NCI-H524 (cell line): ENCODE results near the gene TP53RK.

ENCODE experiments used
- DNase-seq, 2 experiments: peaks; one replicate each; lab custom pipeline; 2025; lab: John Stamatoyannopoulos, UW

TP53RK gene

DNA sequence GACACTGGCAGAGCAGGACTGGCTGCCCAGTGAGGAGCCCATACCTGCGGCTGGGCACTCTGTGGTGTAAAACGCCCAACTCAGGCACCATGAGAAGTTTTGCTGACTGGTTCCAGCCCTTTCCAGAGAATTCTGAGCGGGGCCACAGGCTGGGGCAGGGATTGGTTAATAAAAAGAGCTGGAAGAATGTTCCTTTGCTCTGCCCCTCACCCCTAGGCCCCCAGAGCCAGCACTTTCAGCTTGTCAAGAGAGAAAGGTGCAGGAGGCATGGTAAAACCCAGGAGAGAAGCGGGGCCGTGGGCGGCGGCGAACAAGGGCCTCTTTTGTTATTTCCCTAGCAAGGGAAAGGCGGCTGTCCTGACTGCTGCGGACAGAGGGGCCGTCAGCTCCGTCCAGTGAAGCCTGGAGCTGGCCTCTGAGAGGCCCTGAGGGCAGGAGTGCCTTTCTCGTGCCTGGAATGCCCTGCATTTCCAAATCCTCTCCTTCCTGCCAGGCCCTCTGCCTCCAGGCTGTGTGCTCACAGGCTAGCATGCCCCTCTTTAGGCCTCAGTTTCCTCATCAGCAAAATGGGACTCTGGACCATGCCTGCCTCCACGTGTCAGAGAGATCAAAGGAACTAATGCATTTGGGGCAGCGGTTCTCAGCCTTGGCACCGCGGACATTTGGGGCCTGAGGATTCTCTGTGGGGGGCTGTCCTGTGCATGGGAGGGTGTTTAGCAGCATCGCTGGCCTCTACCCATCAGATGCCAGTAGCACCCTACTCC, 50.9 kb downstream of the TP53RK start:
- no peak for DNase-seq

DNA sequence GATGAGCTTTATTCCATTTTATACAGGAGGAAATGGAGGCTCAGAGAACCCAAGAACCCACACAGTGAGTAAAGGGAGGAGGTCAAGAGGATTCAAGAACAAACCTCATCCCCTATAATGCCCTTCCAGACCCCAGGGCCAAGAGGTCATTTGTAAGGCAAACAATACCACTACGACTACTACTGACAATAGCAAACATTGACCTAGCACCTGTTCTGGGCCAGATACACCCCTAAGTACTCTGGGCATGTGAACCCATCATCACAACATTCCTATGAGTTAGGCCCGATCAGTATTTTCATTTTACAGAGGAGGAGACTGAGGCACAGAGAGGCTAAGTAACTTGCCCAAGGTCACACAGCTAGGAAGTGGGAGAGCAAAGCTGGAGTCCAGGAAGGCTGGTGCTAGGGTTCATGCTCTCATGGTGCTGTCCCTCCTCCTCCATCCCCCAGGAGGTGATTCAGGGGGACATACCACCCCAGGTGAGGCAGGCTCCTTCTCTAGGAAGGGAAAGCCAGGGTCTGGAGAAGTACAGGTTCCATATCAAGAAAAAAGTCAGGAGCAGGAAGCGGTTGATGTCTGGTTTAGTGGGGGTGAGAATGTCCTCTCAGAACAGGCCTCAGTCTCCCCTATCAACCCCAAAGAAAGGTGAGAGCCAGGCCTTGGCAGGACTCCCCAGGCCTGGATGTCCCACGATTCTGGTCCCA, 51.7 kb downstream of the TP53RK start:
- DNase-seq = no peak

DNA sequence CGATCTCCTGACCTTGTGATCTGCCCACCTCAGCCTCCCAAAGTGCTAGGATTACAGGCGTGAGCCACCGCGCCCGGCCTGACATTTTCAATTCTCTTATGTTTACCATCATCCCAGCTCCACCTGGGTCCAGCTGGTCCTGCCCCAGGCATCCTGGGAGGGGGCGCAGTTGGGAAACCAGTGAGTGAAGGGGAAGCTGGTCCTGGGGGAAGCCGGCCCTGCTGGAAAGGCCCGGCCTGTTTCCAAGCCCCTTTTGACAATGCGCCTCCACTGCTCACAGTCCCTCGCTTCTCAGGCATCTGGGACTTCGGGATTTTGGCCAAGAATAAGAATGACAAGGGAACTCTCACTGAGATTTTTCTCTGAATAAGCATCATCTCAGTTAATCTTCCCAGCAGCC, 52.2 kb downstream of the TP53RK start:
- no peak for DNase-seq

DNA sequence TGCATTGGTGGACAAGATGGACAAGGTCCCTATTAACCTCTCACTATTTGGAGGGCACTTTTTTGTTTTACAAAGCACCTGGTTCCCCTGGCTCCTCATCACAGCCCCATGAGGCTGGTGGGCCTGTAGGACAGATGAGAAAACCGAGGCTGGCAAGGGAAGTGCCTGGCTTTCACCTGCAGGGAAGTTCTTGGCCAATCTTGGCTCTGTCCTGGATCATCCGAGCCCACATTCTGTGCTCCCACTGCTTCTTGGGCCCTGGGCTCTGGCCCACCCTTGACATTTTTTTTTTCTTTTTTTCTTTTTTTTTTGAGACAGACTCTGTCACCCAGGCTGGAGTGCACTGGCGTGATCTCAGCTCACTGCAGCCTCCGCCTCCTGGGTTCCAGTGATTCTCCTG, 52.7 kb downstream of the TP53RK start:
- DNase-seq = no peak

DNA sequence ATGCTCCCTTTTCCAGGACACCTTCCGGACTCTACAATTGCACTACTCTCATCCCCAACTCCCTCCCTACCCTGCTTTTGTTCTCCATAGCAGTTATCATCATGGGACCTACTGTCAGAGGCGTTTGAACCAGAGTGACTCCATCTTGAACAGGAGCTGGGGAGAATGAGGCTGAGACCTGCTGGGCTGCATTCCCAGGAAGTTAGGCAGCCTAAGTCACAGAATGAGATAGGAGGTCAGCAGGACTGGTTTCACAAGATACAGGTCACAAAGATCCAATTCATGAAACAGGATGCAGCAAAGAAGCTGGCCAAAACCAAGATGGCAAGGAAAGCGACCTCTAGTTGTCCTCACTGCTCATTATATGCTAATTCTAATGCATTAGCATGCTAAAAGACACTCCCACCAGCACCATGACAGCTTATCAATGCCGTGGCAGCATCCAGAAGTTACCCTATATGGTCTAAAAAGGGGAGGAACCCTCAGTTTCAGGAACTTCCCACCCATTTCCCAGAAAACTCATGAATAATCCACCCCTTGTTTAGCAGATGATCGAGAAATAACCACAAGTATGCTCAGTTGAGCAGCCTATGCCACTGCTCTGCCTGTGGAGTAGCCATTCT, 53.6 kb downstream of the TP53RK start:
- DNase-seq = no peak

DNA sequence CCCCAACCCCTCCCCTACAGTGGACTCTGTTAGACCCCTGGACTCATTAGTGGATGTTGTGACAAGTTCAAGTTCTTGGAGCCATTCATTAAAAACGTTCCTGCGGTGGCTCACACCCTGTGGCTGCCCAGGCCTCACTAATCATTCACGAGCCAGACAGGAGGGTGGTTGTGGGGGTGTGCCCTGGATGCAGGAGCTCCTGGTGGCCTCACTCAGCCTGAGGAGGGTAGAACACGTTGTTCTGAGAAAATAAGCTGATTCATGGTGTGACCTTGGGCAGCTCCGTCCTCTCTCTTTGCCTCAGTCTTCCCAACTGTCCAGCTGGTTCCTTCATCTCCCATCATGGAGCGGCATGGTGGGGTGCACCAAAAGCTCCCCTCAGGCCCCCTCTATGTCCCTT, 54.7 kb downstream of the TP53RK start:
- no peak for DNase-seq
